ENCODE data around the gene CNTD1. TPM values are rescaled to one million over a fixed set of nuclear protein-coding genes. Genes with fewer than 3 reads are reported as not detected.

The CNTD1 gene
- total and polyA plus RNA-seq, 12 donors, result 0.11 to 0.42 (median 0.29) TPM; not detected in 7

DNA sequence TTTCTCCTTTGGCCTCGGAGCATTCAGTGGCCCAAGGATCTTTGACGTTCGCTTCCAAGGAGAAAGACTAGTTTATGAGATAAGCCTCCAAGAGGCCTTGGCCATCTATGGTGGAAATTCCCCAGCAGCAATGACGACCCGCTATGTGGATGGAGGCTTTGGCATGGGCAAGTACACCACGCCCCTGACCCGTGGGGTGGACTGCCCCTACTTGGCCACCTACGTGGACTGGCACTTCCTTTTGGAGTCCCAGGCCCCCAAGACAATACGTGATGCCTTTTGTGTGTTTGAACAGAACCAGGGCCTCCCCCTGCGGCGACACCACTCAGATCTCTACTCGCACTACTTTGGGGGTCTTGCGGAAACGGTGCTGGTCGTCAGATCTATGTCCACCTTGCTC, 53.7 kb downstream of the CNTD1 start:
- H3K27ac ChIP-seq, result peak overlapping the region in 7 of 10 donors; percentile 25 to 77 (median 71)
- no peak for TF ChIP-seq CTCF (IDR thresholded peaks at IDR 0.05)
- no peaks in the 10 kb centered on the region for H3K27me3 ChIP-seq
- DNase-seq, result no peak
- peak overlapping the region in 9 of 10 donors; percentile 21 to 51 (median 40) for H3K4me3 ChIP-seq
- peaks cover 0 to 31% (median 6%) of the 10 kb centered on the region in 9 donors for H3K4me1 ChIP-seq
- WGBS, 2 donors, result 84 to 87% methylated on average over 15 of the region's 15 CpGs
- ATAC-seq, result no peak
- no peaks in the 10 kb centered on the region for H3K36me3 ChIP-seq
- H3K9me3 ChIP-seq, result no peaks in the 10 kb centered on the region
- intact Hi-C loops (cut with DNase I), result no loop called here

DNA sequence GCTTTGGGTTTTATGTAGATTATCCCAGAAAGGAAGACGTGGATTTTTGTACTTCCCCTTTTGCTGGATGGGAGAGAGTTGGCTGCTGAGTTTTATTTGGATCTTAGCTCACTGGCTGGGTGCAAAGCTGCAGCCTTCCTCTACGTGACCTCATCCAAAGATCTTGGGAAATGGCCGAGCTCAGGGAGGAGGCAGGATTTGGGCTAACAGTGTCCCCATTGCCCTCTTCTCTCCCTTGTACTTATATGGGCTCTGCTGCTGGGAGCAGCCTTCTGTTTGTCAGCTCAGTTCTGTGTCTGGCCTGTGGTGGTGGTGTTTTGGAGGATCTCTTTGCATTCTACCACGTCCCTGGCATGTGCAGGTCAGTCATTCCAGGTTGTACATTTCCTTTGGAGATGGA, 54.3 kb downstream of the CNTD1 start:
- no peak for DNase-seq
- no peaks in the 10 kb centered on the region for H3K27me3 ChIP-seq
- 58 to 60% methylated on average over 4 of the region's 4 CpGs for WGBS, 2 donors
- peak overlapping the region in 9 of 10 donors; percentile 21 to 51 (median 40) for H3K4me3 ChIP-seq
- peak overlapping the region in 8 of 10 donors; percentile 25 to 77 (median 66) for H3K27ac ChIP-seq
- H3K9me3 ChIP-seq, result no peaks in the 10 kb centered on the region
- intact Hi-C loops (cut with DNase I), result no loop called here
- TF ChIP-seq CTCF (IDR thresholded peaks at IDR 0.05), result no peak
- peaks cover 0 to 5% (median 0%) of the 10 kb centered on the region in 9 donors for H3K36me3 ChIP-seq
- ATAC-seq, result peak in 7 of 8 donors; percentile 12 to 66 (median 56)
- peaks cover 0 to 31% (median 6%) of the 10 kb centered on the region in 9 donors for H3K4me1 ChIP-seq

DNA sequence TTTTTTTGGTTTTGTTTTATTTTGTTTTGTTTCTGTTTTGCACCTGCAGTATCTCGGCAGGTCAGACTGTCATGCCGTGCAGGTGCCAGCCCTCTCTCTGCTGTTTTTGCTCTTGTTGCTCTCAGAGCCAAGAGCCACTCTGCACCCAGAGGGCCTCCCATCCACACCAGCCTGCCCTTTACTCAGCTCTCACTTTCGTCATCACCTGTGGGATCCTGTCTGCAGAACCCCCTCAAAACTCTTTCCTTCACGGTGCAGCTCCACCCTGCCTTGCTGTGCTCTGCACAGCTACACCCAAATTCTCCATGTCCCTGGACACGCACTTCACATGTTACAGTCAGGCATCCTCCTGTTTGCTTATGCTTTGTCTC, 54.9 kb downstream of the CNTD1 start:
- Histone ChIP-seq H3K9me3 (no peaks in the 10 kb centered on the region), H3K27ac (peak overlapping the region in 2 of 10 donors; percentile 75 to 77), H3K4me1 (peaks cover 0 to 31% (median 6%) of the 10 kb centered on the region in 9 donors), H3K4me3 (peak overlapping the region in 9 of 10 donors; percentile 20 to 51 (median 40)), H3K27me3 (no peaks in the 10 kb centered on the region), H3K36me3 (peaks cover 0 to 5% (median 0%) of the 10 kb centered on the region in 9 donors)
- no peak for ATAC-seq
- 67 to 72% methylated on average over 5 of the region's 5 CpGs for WGBS, 2 donors
- intact Hi-C loops (cut with DNase I), result no loop called here
- no peak for DNase-seq
- TF ChIP-seq CTCF (IDR thresholded peaks at IDR 0.05), result no peak

- ATAC-seq (no peak), DNase-seq (no peak)
- Histone ChIP-seq H3K36me3 (peaks cover 0 to 5% (median 0%) of the 10 kb centered on the region in 9 donors), H3K4me1 (peaks cover 0 to 31% (median 6%) of the 10 kb centered on the region in 9 donors), H3K27ac (peak overlapping the region in 1 of 10 donors; percentile 75), H3K4me3 (peak overlapping the region in 9 of 10 donors; percentile 20 to 51 (median 40)), H3K27me3 (no peaks in the 10 kb centered on the region), H3K9me3 (no peaks in the 10 kb centered on the region)
- intact Hi-C loops (cut with DNase I), result no loop called here
- TF ChIP-seq CTCF (IDR thresholded peaks at IDR 0.05), result no peak
- WGBS, 2 donors, result 79 to 81% methylated on average over 15 of the region's 15 CpGs
Measured at GRCh38 chr17:42853968-42854790, 55.5 kb downstream of the CNTD1 start.
